Natural killer cell treated with Interleukin-12 subunit alpha and Interleukin-12 subunit beta and Interleukin-15 and Interleukin-18, amount 100 ng/mL, for 72 hours (primary cell): ENCODE data around the gene FHIT. TPM values are rescaled to one million over a fixed set of nuclear protein-coding genes. Genes with fewer than 3 reads are reported as not detected.

Experiments used
- ATAC-seq, 2 donors: fragments of 150-1000 bp; cut with Tn5 transposase in 1 of 2; sonication (Bioruptor Pico), chemical (Tn5 transposase) in 1 of 2; 2 replicates each; pipeline ENCODE4 v1.10.0; 2021
- DNase-seq: peaks from one replicate; pipeline ENCODE4 v3.0.0; 2022; ENCODE audit warnings: low spot score
- H3K27ac Mint-ChIP-seq, 2 donors: 1 replicate in 1 of 2; 2 replicates in 1 of 2; pipeline ENCODE4 v1.8.0; 2022; ENCODE audit warnings: mixed read lengths in 2 of 2, mild to moderate bottlenecking in 1 of 2, moderate library complexity in 1 of 2
- H3K27me3 Mint-ChIP-seq, 2 donors: 1 replicate in 1 of 2; 2 replicates in 1 of 2; pipeline ENCODE4 v1.8.0; 2022; ENCODE audit warnings: mixed read lengths in 2 of 2
- H3K36me3 Mint-ChIP-seq: one replicate; pipeline ENCODE4 v1.8.0; 2022; ENCODE audit warnings: mixed read lengths
- H3K4me1 Mint-ChIP-seq, 2 donors: 1 replicate in 1 of 2; 2 replicates in 1 of 2; pipeline ENCODE4 v1.8.0; 2022; ENCODE audit warnings: low read depth in 2 of 2, mixed read lengths in 2 of 2, mild to moderate bottlenecking in 1 of 2
- H3K4me3 Mint-ChIP-seq: one replicate; pipeline ENCODE4 v1.8.0; 2022; ENCODE audit warnings: mixed read lengths
- H3K9me3 Mint-ChIP-seq: 2 replicates; pipeline ENCODE4 v1.8.0; 2022; ENCODE audit warnings: mixed read lengths
- total RNA-seq, 2 donors: library from RNA; stranded (reverse); gene quantifications; one replicate each; pipeline ENCODE4 v1.2.3, GENCODE V29; 2022

Gene FHIT
- total RNA-seq, 2 donors from 2014 or later, result 2.4 to 3.0 TPM

DNA sequence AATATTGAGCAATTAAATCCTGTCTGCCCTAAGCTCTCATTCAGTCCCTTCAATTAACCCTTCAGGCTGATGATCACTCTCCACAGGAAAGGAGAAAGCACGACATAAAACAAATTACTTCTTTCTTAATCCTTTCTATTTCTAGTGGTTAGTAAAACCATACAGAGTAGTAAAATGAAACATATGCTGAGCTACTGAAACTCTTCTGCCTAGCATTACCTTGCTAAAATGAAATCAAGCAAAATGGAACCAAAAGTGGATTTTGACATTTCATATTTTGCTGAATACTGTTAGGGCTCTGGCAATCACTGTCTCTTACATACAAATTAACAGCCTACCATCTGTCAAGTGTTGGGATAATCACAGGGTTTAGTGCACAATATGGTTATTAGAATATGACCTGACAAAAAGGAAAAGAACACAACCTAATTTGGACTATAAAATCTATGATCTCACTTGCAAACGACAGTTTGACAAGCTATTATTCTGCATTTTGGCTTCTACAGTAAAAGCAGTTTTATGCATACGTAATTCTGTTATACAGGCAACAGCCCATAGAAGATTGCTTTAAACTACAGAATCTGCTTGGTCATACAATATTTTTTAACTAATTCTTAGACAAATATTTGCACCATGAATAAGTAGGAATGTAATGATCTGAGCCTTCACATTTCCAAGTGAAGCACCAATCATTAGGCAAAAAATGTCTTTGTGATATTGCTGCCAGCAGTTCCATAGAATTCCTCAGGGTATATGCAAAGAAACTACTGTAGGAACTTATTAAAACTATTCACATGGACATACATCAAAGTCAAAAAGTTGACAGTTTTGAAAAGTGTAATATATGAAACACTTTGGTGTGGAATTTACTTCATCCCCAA, 105.0 kb downstream of the FHIT start:
- Mint-ChIP-seq H3K27me3 (no peaks in the 10 kb centered on the region), H3K9me3 (peaks cover 4% of the 10 kb centered on the region), H3K36me3 (peaks cover 4% of the 10 kb centered on the region), H3K4me1 (peaks cover 0 to 2% of the 10 kb centered on the region in 2 donors), H3K27ac (no peak overlapping the region), H3K4me3 (no peak overlapping the region)
- ATAC-seq (no peak), DNase-seq (no peak)

DNA sequence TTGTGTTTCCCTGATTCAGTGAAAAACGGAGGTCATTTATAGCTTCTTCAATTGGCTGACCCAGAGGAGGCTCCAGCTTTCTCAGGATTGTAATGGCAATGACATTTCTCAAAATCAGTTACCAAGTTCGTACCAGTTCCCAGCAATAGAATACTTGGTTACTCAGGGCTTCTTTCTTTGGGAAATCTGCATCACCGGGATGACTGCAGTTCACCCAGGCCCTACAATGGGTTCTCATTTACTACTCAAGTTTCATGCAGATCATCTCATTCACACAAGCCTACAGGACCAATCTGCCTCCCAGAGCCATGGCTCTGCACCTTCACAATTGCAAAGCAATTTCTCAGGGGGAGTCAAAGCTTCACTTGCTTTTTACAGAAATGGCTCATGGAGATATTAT, 109.6 kb downstream of the FHIT start:
- Mint-ChIP-seq H3K27me3 (peaks cover 0 to 2% of the 10 kb centered on the region in 2 donors), H3K27ac (no peak overlapping the region), H3K36me3 (peaks cover 4% of the 10 kb centered on the region), H3K9me3 (peaks cover 7% of the 10 kb centered on the region), H3K4me3 (no peak overlapping the region), H3K4me1 (peaks cover 0 to 2% of the 10 kb centered on the region in 2 donors)
- no peak for DNase-seq
- no peak for ATAC-seq

GRCh38 chr3:61141227-61141626, 110.0 kb downstream of the FHIT start:
- DNase-seq (no peak), ATAC-seq (no peak)
- H3K4me3 Mint-ChIP-seq, result no peak overlapping the region
- H3K36me3 Mint-ChIP-seq, result peaks cover 4% of the 10 kb centered on the region
- H3K27ac Mint-ChIP-seq, result no peak overlapping the region
- peaks cover 0 to 2% of the 10 kb centered on the region in 2 donors for H3K27me3 Mint-ChIP-seq
- peaks cover 0 to 2% of the 10 kb centered on the region in 2 donors for H3K4me1 Mint-ChIP-seq
- H3K9me3 Mint-ChIP-seq, result peaks cover 7% of the 10 kb centered on the region

- H3K4me1 Mint-ChIP-seq, result peaks cover 0 to 2% of the 10 kb centered on the region in 2 donors
- H3K9me3 Mint-ChIP-seq, result peaks cover 6% of the 10 kb centered on the region
- DNase-seq, result no peak
- no peak overlapping the region for H3K27ac Mint-ChIP-seq
- no peak overlapping the region for H3K4me3 Mint-ChIP-seq
- peaks cover 0 to 2% of the 10 kb centered on the region in 2 donors for H3K27me3 Mint-ChIP-seq
- no peak for ATAC-seq
- H3K36me3 Mint-ChIP-seq, result peaks cover 4% of the 10 kb centered on the region
These were observed 111.6 kb downstream of the FHIT start for GRCh38 chr3:61139686-61140085.

- H3K9me3 Mint-ChIP-seq, result peaks cover 2% of the 10 kb centered on the region
- H3K4me1 Mint-ChIP-seq, result no peaks in the 10 kb centered on the region
- ATAC-seq, result no peak
- no peak overlapping the region for H3K27ac Mint-ChIP-seq
- no peak for DNase-seq
- H3K4me3 Mint-ChIP-seq, result no peak overlapping the region
- H3K36me3 Mint-ChIP-seq, result no peaks in the 10 kb centered on the region
- H3K27me3 Mint-ChIP-seq, result peaks cover 0 to 2% of the 10 kb centered on the region in 2 donors
These were observed 112.9 kb downstream of the FHIT start for GRCh38 chr3:61138401-61138800.

DNA sequence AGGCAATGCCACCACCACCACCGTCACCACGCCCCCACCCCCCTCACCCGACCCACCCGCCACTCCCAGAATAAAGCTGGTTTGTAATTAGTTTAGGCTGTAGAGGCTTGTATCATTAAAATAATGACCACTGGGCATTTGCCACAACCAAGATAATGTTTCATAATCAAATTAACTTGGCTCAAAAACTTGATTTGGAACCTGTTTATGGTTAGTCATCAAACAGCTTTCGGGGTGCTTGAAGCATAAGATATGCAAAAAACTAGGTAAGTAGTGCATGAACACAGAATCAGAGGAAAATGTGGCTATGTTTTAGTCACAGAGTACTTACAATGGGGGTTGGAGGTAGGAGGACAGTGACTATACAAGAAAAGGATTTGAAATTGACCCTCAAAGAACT, 115.1 kb downstream of the FHIT start:
- no peak overlapping the region for H3K27ac Mint-ChIP-seq
- no peaks in the 10 kb centered on the region for H3K36me3 Mint-ChIP-seq
- H3K27me3 Mint-ChIP-seq, result peaks cover 0 to 2% of the 10 kb centered on the region in 2 donors
- no peak overlapping the region for H3K4me3 Mint-ChIP-seq
- H3K9me3 Mint-ChIP-seq, result peaks cover 2% of the 10 kb centered on the region
- ATAC-seq, result no peak
- H3K4me1 Mint-ChIP-seq, result no peaks in the 10 kb centered on the region
- DNase-seq, result no peak

DNA sequence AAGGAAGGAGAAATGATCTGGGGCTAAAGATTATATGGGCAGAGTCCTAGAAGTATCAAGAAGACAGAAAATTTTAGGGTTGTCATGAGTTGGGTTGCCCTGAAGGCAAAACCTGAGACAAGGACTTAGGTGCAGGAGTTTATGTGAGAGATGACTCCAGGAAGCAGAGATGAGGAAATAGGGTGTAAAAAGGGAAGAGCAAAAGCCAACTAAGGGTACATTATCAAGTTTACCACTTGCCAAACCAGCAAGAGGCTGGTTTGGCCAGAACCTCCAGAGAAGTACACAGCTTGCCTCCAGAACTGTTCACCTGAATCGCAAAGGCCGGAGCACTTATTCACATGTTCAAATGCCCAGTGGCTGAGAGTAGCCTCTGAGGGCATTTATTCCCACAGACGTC, 116.7 kb downstream of the FHIT start:
- Mint-ChIP-seq H3K27me3 (peaks cover 0 to 2% of the 10 kb centered on the region in 2 donors), H3K36me3 (no peaks in the 10 kb centered on the region), H3K27ac (no peak overlapping the region), H3K9me3 (peaks cover 2% of the 10 kb centered on the region), H3K4me3 (no peak overlapping the region), H3K4me1 (no peaks in the 10 kb centered on the region)
- DNase-seq (no peak), ATAC-seq (no peak)

- Mint-ChIP-seq H3K9me3 (no peaks in the 10 kb centered on the region), H3K27me3 (no peaks in the 10 kb centered on the region), H3K36me3 (no peaks in the 10 kb centered on the region), H3K4me1 (no peaks in the 10 kb centered on the region), H3K27ac (no peak overlapping the region), H3K4me3 (no peak overlapping the region)
- DNase-seq (no peak), ATAC-seq (no peak)
These were observed 119.2 kb downstream of the FHIT start for GRCh38 chr3:61132062-61132461.

DNA sequence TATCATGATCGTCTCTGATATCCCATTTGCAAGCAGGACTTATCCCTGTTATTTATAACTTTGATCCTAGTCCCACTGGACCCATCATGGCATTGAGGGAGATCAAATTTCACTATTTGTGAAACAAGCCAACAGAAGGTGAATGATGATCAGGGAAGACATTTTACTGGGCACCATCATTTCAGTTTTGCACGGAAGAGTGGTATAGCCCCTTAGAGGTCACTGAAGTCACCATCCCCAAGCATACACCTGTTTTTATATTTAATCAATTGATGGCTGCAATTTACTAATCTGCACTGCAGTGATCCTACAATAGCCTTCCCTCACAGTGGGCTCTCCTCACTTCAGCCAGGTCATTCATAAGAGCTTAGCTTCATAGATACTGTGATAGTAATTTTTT, 132.4 kb downstream of the FHIT start:
- Mint-ChIP-seq H3K27ac (no peak overlapping the region), H3K4me1 (no peaks in the 10 kb centered on the region), H3K27me3 (no peaks in the 10 kb centered on the region), H3K36me3 (peaks cover 12% of the 10 kb centered on the region), H3K4me3 (no peak overlapping the region), H3K9me3 (peaks cover 18% of the 10 kb centered on the region)
- ATAC-seq (no peak), DNase-seq (no peak)

GRCh38 chr3:61117045-61117898, 134.0 kb downstream of the FHIT start:
- Mint-ChIP-seq H3K27ac (no peak overlapping the region), H3K36me3 (peaks cover 12% of the 10 kb centered on the region), H3K27me3 (no peaks in the 10 kb centered on the region), H3K4me3 (no peak overlapping the region), H3K4me1 (no peaks in the 10 kb centered on the region), H3K9me3 (peaks cover 9% of the 10 kb centered on the region)
- no peak for ATAC-seq
- DNase-seq, result no peak

DNA sequence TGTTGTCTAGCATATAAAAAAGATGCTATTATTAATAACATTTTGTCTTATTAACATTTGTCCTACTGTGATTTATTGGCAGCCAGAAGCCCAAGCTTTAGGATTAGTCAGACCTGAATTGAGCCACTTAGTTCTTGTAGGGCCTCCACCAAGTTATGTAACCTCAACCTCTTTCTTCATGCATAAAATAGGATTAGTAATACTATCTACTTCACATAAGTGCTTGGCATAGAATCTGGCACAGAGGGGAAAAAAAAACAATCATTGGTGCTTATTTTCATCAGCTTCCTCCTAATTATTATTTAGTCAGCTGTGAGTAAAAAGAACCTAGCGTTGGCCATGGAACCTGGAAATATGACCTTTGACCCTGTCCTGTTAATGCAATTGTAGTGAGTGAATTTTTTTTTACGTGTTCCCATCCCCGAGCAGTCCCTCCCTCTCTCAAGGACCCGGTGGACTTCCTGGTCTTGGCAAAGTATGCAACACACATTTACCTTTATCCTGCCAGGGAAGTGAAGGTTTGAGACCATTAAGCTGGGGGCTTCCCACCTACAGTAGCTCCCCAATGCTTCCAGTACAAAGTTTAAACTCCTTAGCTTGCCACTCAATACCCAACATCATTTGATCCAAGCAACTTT, 136.8 kb downstream of the FHIT start:
- Mint-ChIP-seq H3K36me3 (peaks cover 4% of the 10 kb centered on the region), H3K4me3 (no peak overlapping the region), H3K27me3 (no peaks in the 10 kb centered on the region), H3K27ac (no peak overlapping the region), H3K9me3 (peaks cover 4% of the 10 kb centered on the region), H3K4me1 (peaks cover 0 to 3% of the 10 kb centered on the region in 2 donors)
- DNase-seq (no peak), ATAC-seq (no peak)

GRCh38 chr3:61111825-61112224, 139.4 kb downstream of the FHIT start:
- Mint-ChIP-seq H3K4me1 (peaks cover 0 to 3% of the 10 kb centered on the region in 2 donors), H3K36me3 (peaks cover 4% of the 10 kb centered on the region), H3K9me3 (peaks cover 5% of the 10 kb centered on the region), H3K4me3 (no peak overlapping the region), H3K27me3 (no peaks in the 10 kb centered on the region), H3K27ac (no peak overlapping the region)
- ATAC-seq (no peak), DNase-seq (no peak)

- H3K4me1 Mint-ChIP-seq, result peaks cover 0 to 3% of the 10 kb centered on the region in 2 donors
- no peak overlapping the region for H3K4me3 Mint-ChIP-seq
- ATAC-seq (no peak), DNase-seq (no peak)
- H3K36me3 Mint-ChIP-seq, result peaks cover 4% of the 10 kb centered on the region
- peaks cover 5% of the 10 kb centered on the region for H3K9me3 Mint-ChIP-seq
- no peaks in the 10 kb centered on the region for H3K27me3 Mint-ChIP-seq
- H3K27ac Mint-ChIP-seq, result no peak overlapping the region
These were observed 140.7 kb downstream of the FHIT start for GRCh38 chr3:61110576-61110975.
